HepG2 (cell line): ENCODE data around the gene ZMIZ1. TPM values are rescaled to one million over a fixed set of nuclear protein-coding genes. Genes with fewer than 3 reads are reported as not detected.

Experiments used
- CEBPB ChIP-seq: IDR thresholded peaks from 2 replicates; pipeline ENCODE4 v1.6.1; 2011; ENCODE audit warnings: low read depth, low read length, improper control_type of control experiment, borderline replicate concordance
- NAIF1 ChIP-seq: sonication (generic); formaldehyde crosslinking; IDR thresholded peaks from 2 replicates; pipeline ENCODE4 v1.5.0; 2020; ENCODE audit warnings: mild to moderate bottlenecking, missing genetic modification reagents, borderline replicate concordance
- TAF1 ChIP-seq: sonication (generic); formaldehyde crosslinking; IDR thresholded peaks from 2 replicates; pipeline ENCODE4 v1.4.0; 2020; ENCODE audit warnings: missing genetic modification reagents
- XBP1 ChIP-seq: sonication (generic); formaldehyde crosslinking; IDR thresholded peaks from 2 replicates; pipeline ENCODE4 v1.5.0; 2020; ENCODE audit warnings: missing genetic modification reagents
- ZNF431 ChIP-seq: sonication (generic); formaldehyde crosslinking; IDR thresholded peaks from 2 replicates; pipeline ENCODE4 v1.9.0; 2022; ENCODE audit warnings: missing genetic modification reagents, low read depth, mild to moderate bottlenecking, borderline replicate concordance
- polyA plus RNA-seq, 8 experiments: library from polyadenylated mRNA; depleted of rRNA in 3 of 8; stranded (reverse) in 7 of 8; unstranded in 1 of 8; fragments of >200 nt; fragmentation: Illumina TruSeq in 4 of 8; extraction: Trizol in 4 of 8; gene quantifications; 2 replicates each; pipeline versions ENCODE4 v1.2.1 to v1.2.3, GENCODE V29; 2011 to 2016; ENCODE audit warnings: low read depth in 4 of 8, missing spikeins in 1 of 8, mixed read lengths in 1 of 8; ENCODE audit not compliant: insufficient read depth in 1 of 8
- total RNA-seq, 5 experiments: library from RNA; depleted of rRNA; stranded (reverse); fragments of >200 nt; fragmentation: Illumina TruSeq; extraction: Trizol; gene quantifications; 2 replicates each; pipeline ENCODE4 v1.2.3, GENCODE V29; 2016; ENCODE audit warnings: low read depth in 1 of 5
- TF ChIP-seq, protein P1 (sequence below), 2 experiments: sonication (generic) in 1 of 2; formaldehyde crosslinking in 1 of 2; IDR thresholded peaks; 2 replicates each; pipeline versions ENCODE4 v1.4.0 to v1.6.1; 2016 to 2020; ENCODE audit warnings: borderline replicate concordance in 1 of 2, low read depth in 1 of 2, mild to moderate bottlenecking in 1 of 2, missing genetic modification reagents in 1 of 2
- TF ChIP-seq, protein P2 (sequence below): sonication (generic); formaldehyde crosslinking; IDR thresholded peaks from 2 replicates; pipeline ENCODE4 v1.4.0; 2020; ENCODE audit warnings: mild to moderate bottlenecking, missing genetic modification reagents
- TF ChIP-seq, protein P3 (sequence below): sonication (generic); formaldehyde crosslinking; IDR thresholded peaks from 2 replicates; pipeline ENCODE4 v1.5.1; 2020; ENCODE audit warnings: mild to moderate bottlenecking, missing genetic modification reagents

ZMIZ1 gene
- total and polyA plus RNA-seq, 2 of the 13 experiments (the other 11 are each of a cell fraction or from before 2014, with no cell fraction given) = 5.3 to 10.2 TPM

DNA sequence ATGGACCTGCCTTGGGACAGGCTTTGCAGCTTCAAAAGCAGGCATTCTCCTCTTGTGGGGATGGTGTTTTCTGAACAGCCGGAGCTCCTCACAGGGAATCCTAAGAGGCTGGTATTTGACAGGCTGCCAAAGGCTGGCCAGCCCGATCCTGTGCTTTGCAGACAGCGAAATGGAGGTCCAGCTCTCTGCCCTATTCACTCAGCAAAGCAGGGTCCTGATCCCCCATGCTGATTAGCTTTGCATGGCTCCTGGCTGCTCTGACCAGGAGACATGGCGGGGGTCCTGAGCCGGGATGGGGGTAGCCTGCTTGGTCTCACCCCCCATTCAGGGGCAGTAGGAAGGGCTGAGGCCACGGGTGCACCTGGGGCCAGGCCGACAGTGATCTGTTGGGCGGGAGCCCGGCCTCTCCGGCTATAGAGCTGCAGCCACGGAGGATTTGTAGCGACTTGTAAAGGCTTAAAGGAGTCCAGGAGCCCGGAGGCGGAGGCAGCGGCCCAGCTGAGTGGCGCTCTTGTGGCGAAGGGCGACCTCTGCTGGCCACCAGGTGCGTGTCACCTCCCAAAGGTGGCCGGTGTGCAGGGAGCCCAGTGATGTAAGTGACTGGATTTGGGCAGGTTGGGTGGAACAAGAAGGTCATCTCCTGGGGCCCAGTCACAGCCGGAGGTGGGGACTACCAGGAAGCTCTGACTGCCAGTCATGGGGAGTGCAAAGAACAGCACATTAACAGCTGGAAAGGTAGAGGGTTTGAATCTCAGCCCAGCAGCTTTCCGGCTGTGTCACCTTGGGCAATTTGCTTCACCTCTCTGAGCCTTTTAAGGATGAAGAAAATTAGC, 126.5 kb downstream of the ZMIZ1 start (continued):
- TF ChIP-seq, protein P1, sequence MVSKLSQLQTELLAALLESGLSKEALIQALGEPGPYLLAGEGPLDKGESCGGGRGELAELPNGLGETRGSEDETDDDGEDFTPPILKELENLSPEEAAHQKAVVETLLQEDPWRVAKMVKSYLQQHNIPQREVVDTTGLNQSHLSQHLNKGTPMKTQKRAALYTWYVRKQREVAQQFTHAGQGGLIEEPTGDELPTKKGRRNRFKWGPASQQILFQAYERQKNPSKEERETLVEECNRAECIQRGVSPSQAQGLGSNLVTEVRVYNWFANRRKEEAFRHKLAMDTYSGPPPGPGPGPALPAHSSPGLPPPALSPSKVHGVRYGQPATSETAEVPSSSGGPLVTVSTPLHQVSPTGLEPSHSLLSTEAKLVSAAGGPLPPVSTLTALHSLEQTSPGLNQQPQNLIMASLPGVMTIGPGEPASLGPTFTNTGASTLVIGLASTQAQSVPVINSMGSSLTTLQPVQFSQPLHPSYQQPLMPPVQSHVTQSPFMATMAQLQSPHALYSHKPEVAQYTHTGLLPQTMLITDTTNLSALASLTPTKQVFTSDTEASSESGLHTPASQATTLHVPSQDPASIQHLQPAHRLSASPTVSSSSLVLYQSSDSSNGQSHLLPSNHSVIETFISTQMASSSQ (IDR thresholded peaks at IDR 0.05; ENCODE audit: low read depth) = no peak
- TF ChIP-seq, protein P1 (CRISPR knock-in tag; IDR thresholded peaks at IDR 0.05; ENCODE audit: borderline replicate concordance) = peak; percentile 37; the same call in 1 of the 2 replicates
- TF ChIP-seq, protein P2, sequence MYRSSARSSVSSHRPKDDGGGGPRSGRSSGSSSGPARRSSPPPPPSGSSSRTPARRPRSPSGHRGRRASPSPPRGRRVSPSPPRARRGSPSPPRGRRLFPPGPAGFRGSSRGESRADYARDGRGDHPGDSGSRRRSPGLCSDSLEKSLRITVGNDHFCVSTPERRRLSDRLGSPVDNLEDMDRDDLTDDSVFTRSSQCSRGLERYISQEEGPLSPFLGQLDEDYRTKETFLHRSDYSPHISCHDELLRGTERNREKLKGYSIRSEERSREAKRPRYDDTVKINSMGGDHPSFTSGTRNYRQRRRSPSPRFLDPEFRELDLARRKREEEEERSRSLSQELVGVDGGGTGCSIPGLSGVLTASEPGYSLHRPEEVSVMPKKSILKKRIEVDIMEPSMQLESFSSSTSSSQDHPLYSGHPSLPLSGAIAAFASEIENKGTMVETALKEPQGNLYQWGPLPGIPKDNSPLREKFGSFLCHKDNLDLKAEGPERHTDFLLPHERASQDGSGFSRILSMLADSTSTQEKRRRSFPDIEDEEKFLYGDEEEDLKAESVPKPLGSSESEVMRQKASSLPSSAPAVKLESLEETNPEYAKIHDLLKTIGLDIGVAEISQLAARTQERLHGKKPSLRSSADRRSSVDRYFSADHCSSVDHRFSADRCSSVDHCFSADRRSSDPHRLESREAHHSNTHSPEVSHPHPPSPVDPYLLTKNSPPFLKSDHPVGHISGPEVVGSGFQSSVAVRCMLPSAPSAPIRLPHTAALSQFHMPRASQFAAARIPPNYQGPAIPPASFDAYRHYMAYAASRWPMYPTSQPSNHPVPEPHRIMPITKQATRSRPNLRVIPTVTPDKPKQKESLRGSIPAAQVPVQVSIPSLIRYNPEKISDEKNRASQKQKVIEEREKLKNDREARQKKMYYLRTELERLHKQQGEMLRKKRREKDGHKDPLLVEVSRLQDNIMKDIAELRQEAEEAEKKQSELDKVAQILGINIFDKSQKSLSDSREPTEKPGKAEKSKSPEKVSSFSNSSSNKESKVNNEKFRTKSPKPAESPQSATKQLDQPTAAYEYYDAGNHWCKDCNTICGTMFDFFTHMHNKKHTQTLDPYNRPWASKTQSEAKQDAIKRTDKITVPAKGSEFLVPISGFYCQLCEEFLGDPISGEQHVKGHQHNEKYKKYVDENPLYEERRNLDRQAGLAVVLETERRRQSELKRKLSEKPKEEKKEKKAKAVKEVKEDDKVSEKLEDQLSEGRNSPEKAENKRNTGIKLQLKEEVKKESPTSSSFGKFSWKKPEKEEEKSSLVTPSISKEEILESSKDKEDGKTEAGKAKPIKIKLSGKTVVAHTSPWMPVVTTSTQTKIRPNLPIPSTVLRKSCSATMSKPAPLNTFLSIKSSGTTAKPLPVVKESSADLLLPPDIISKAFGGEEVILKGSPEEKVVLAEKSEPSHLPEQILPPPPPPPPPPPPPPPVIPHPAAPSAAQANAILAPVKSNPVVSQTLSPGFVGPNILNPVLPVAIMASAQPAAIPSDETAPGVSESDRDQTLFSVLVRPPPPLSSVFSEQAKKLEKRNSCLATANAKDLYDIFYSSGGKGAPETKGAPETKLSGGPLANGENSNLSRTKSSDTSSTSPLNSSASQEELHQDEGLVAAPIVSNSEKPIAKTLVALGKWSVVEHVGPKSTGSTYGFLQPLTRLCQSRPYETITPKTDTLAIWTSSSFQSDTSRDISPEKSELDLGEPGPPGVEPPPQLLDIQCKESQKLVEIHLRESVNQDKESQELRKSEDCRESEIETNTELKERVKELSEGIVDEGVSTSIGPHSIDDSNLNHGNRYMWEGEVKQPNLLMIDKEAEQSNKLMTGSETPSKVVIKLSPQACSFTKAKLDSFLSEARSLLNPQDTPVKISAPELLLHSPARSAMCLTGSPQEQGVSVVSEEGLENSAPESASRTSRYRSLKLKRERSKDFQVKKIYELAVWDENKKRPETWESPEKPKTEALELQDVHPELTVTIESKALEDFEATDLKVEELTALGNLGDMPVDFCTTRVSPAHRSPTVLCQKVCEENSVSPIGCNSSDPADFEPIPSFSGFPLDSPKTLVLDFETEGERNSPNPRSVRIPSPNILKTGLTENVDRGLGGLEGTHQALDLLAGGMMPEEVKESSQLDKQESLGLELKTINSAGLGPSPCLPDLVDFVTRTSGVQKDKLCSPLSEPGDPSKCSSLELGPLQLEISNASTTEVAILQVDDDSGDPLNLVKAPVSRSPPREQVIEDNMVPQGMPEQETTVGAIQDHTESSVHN (CRISPR knock-in tag) = no peak
- TF ChIP-seq, protein P3, sequence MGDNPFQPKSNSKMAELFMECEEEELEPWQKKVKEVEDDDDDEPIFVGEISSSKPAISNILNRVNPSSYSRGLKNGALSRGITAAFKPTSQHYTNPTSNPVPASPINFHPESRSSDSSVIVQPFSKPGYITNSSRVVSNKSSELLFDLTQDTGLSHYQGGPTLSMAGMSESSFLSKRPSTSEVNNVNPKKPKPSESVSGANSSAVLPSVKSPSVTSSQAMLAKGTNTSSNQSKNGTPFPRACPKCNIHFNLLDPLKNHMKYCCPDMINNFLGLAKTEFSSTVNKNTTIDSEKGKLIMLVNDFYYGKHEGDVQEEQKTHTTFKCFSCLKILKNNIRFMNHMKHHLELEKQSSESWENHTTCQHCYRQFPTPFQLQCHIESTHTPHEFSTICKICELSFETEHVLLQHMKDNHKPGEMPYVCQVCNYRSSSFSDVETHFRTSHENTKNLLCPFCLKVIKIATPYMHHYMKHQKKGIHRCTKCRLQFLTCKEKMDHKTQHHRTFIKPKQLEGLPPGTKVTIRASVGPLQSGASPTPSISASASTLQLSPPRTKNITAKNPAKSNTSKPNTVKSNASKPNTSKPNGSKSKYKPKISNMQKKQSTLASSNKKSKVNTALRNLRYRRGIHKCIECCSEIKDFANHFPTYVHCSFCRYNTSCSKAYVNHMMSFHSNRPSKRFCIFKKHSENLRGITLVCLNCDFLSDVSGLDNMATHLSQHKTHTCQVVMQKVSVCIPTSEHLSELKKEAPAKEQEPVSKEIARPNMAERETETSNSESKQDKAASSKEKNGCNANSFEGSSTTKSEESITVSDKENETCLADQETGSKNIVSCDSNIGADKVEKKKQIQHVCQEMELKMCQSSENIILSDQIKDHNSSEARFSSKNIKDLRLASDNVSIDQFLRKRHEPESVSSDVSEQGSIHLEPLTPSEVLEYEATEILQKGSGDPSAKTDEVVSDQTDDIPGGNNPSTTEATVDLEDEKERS (CRISPR knock-in tag) = 0 out of 2 replicates have a peak, but pooled peaks have one; percentile 41
- TF ChIP-seq NAIF1 (CRISPR knock-in tag) = no peak
- 0 out of 2 replicates have a peak, but pooled peaks have one; percentile 3 for TF ChIP-seq CEBPB
- no peak for TF ChIP-seq ZNF431 (CRISPR knock-in tag)
- no peak for TF ChIP-seq TAF1 (CRISPR knock-in tag)
- TF ChIP-seq XBP1 (CRISPR knock-in tag) = no peak
